MM.1S (cell line): ENCODE measurements around the gene PIK3R5.

Source experiments
- DNase-seq: peaks from one replicate; pipeline ENCODE4 v3.0.0-alpha.2; 2015
- H2AFZ ChIP-seq: fragments of 300-600 bp; sonication (generic); 2 replicates; pipeline ENCODE4 v1.6.0; 2016; ENCODE audit warnings: antibody characterized with exemption, low read length
- H3F3A ChIP-seq: fragments of 300-600 bp; sonication (generic); 2 replicates; pipeline ENCODE4 v1.6.1; 2016; ENCODE audit warnings: mild to moderate bottlenecking, antibody characterized with exemption, low read length, moderate library complexity, mixed read lengths; ENCODE audit not compliant: insufficient read depth
- H3K27ac ChIP-seq: fragments of 300-600 bp; sonication (generic); 2 replicates; pipeline ENCODE4 v1.5.1; 2016; ENCODE audit warnings: mild to moderate bottlenecking, low read length
- H3K27me3 ChIP-seq: fragments of 300-600 bp; sonication (generic); replicated peaks from 2 replicates; pipeline ENCODE4 v1.6.0; 2016; ENCODE audit warnings: low read length; ENCODE audit not compliant: insufficient read depth
- H3K36me3 ChIP-seq: fragments of 300-600 bp; sonication (generic); replicated peaks from 2 replicates; pipeline ENCODE4 v1.6.1; 2016; ENCODE audit warnings: mild to moderate bottlenecking, low read length, mixed read lengths; ENCODE audit not compliant: insufficient read depth
- H3K4me1 ChIP-seq: fragments of 300-600 bp; sonication (generic); 2 replicates; pipeline ENCODE4 v1.6.1; 2016; ENCODE audit warnings: low read length, mixed read lengths
- H3K4me2 ChIP-seq: fragments of 300-600 bp; sonication (generic); 2 replicates; pipeline ENCODE4 v1.6.0; 2016; ENCODE audit warnings: low read depth, low read length
- H3K4me3 ChIP-seq: fragments of 300-600 bp; sonication (generic); 2 replicates; pipeline ENCODE4 v1.5.1; 2016; ENCODE audit warnings: low read length, mixed read lengths
- H3K79me2 ChIP-seq: fragments of 300-600 bp; sonication (generic); 2 replicates; pipeline ENCODE4 v1.6.1; 2016; ENCODE audit warnings: mixed run types, low read length, mixed read lengths
- H3K9ac ChIP-seq: fragments of 300-600 bp; sonication (generic); 2 replicates; pipeline ENCODE4 v1.6.1; 2016; ENCODE audit warnings: low read length, mixed read lengths
- H3K9me2 ChIP-seq: fragments of 300-600 bp; sonication (generic); replicated peaks from 2 replicates; pipeline ENCODE4 v1.6.1; 2016; ENCODE audit warnings: mild to moderate bottlenecking, low read length, mixed read lengths; ENCODE audit not compliant: insufficient read depth
- H3K9me3 ChIP-seq: fragments of 300-600 bp; sonication (generic); replicated peaks from 2 replicates; pipeline ENCODE4 v1.6.1; 2016; ENCODE audit warnings: mild to moderate bottlenecking, low read length, mixed read lengths; ENCODE audit not compliant: insufficient read depth
- H4K20me1 ChIP-seq: fragments of 300-600 bp; sonication (generic); 2 replicates; pipeline ENCODE4 v1.6.1; 2016; ENCODE audit warnings: mild to moderate bottlenecking, low read length, moderate library complexity, mixed read lengths; ENCODE audit not compliant: insufficient read depth
- CTCF ChIP-seq: fragments of 300-600 bp; sonication (generic); IDR thresholded peaks from 2 replicates; pipeline ENCODE4 v1.5.1; 2016; ENCODE audit warnings: antibody characterized with exemption, low read length, mixed read lengths
- EZH2 ChIP-seq: fragments of 300-600 bp; sonication (generic); optimal IDR thresholded peaks from 2 replicates; pipeline ENCODE3; 2017; ENCODE audit warnings: low read depth, mild to moderate bottlenecking, antibody characterized with exemption, low read length, mixed read lengths
- EZH2phosphoT487 ChIP-seq: fragments of 300-600 bp; sonication (generic); IDR thresholded peaks from 2 replicates; pipeline ENCODE4 v1.6.1; 2018; ENCODE audit warnings: antibody characterized with exemption, low read length

Gene PIK3R5

DNA sequence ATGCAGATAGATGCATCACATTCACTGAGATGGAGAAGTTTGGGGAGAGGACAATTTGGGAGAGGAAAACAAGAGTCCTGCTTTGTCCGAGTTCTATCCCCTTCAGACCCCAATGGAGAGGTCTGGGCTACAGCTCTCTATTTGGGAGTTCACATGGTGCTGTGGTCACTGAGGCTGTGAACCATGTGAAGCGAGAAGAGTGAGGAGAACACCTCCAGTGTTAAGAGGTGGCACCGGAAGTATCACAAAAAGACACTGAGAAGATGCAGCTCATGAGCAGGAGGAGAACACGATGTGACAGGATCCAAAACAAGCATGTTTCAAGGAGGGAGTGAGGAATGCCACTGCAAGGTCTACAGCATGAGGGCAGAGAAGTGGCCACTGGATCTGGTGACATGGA is 39.7 kb downstream of the PIK3R5 start:
- Histone ChIP-seq H3K9me2 (no peaks in the 10 kb centered on the region), H2AFZ (no peak overlapping the region), H3K4me1 (peaks cover 21% of the 10 kb centered on the region), H3K9me3 (no peaks in the 10 kb centered on the region), H3K27ac (no peak overlapping the region), H3K4me2 (no peak overlapping the region), H3K36me3 (no peaks in the 10 kb centered on the region), H3K79me2 (no peaks in the 10 kb centered on the region), H3K27me3 (0 out of 2 replicates have a peak, but pooled peaks cover 3% of the 10 kb centered on the region), H3K9ac (no peak overlapping the region), H3F3A (peaks cover 5% of the 10 kb centered on the region; the same call in 1 of the 2 replicates), H4K20me1 (no peaks in the 10 kb centered on the region), H3K4me3 (no peak overlapping the region)
- no peak for TF ChIP-seq EZH2phosphoT487
- no peak for TF ChIP-seq EZH2
- no peak for TF ChIP-seq CTCF
- DNase-seq: no peak

GRCh38 chr17:8925141-8925540 is 40.4 kb downstream of the PIK3R5 start:
- Histone ChIP-seq H3K9me3 (no peaks in the 10 kb centered on the region), H3K27ac (peak overlapping the region; percentile 60; the same call in 1 of the 2 replicates), H3K9ac (no peak overlapping the region), H3K27me3 (0 out of 2 replicates have a peak, but pooled peaks cover 3% of the 10 kb centered on the region), H4K20me1 (no peaks in the 10 kb centered on the region), H3K4me2 (0 out of 2 replicates have a peak overlapping the region, but pooled peaks have one; percentile 8), H3F3A (peaks cover 5% of the 10 kb centered on the region; the same call in 1 of the 2 replicates), H3K9me2 (no peaks in the 10 kb centered on the region), H3K79me2 (no peaks in the 10 kb centered on the region), H3K36me3 (no peaks in the 10 kb centered on the region), H3K4me3 (no peak overlapping the region), H3K4me1 (peaks cover 21% of the 10 kb centered on the region), H2AFZ (no peak overlapping the region)
- DNase-seq: no peak
- TF ChIP-seq EZH2: no peak
- TF ChIP-seq CTCF: no peak
- TF ChIP-seq EZH2phosphoT487: no peak

GRCh38 chr17:8924595-8924994 is 40.9 kb downstream of the PIK3R5 start:
- no peaks in the 10 kb centered on the region for H3K9me2 ChIP-seq
- H3K27me3 ChIP-seq: 0 out of 2 replicates have a peak, but pooled peaks cover 3% of the 10 kb centered on the region
- no peak overlapping the region for H3K4me3 ChIP-seq
- 0 out of 2 replicates have a peak overlapping the region, but pooled peaks have one; percentile 8 for H3K4me2 ChIP-seq
- no peaks in the 10 kb centered on the region for H4K20me1 ChIP-seq
- H3F3A ChIP-seq: peaks cover 5% of the 10 kb centered on the region; the same call in 1 of the 2 replicates
- no peaks in the 10 kb centered on the region for H3K36me3 ChIP-seq
- no peaks in the 10 kb centered on the region for H3K9me3 ChIP-seq
- no peaks in the 10 kb centered on the region for H3K79me2 ChIP-seq
- H3K9ac ChIP-seq: no peak overlapping the region
- H2AFZ ChIP-seq: no peak overlapping the region
- peak overlapping the region; percentile 60; the same call in 1 of the 2 replicates for H3K27ac ChIP-seq
- peaks cover 21% of the 10 kb centered on the region for H3K4me1 ChIP-seq
- DNase-seq: peak; percentile 77
- TF ChIP-seq EZH2: no peak
- no peak for TF ChIP-seq CTCF
- TF ChIP-seq EZH2phosphoT487: no peak
